Epithelial cell of prostate (primary cell): ENCODE data around the gene RBBP7.

Source experiments
- DNase-seq: peaks from one replicate; pipeline ENCODE4 v3.0.0-alpha.2; 2011; ENCODE audit warnings: low read depth, low spot score
- H3K27ac ChIP-seq: fragments of 450-650 bp; 2 replicates; pipeline ENCODE4 v1.5.1; 2017; ENCODE audit warnings: mild to moderate bottlenecking

Gene RBBP7

DNA sequence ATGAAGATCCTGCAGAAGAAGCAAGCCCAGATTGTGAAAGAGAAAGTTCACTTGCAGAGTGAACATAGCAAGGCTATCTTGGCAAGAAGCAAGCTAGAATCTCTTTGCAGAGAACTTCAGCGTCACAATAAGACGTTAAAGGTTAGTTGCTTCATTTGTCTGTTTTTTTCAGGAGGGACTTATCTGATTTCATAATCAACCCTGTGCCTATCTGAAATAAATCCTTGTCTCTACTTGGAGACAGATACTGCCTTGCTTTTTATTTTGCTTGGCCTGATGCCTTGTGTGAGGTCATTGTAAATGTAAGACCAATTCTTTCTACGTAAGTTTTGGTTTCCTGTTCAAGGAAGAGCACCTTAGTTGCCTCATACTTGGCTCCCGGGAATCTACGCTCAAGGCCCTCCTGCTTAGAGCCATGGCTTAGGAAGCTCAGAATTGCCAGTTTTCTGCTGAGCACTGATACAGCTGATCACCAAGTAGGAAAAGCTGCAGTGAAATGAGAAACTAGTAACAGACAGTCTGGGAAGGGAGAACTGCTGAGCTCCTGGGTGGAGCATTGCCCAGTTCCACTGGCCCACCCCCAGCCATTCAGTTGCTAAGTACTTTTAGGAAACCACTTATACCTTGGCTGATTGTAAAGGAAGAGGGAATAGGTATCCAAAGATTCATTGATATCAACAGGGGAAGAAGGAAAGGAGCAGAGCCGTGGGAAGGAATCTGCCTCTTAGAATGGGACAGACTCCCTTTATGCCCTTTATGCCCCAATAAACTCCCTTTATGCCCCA lies 41.8 kb downstream of the RBBP7 start:
- DNase-seq = no peak
- peak overlapping the region; percentile 76 for H3K27ac ChIP-seq

DNA sequence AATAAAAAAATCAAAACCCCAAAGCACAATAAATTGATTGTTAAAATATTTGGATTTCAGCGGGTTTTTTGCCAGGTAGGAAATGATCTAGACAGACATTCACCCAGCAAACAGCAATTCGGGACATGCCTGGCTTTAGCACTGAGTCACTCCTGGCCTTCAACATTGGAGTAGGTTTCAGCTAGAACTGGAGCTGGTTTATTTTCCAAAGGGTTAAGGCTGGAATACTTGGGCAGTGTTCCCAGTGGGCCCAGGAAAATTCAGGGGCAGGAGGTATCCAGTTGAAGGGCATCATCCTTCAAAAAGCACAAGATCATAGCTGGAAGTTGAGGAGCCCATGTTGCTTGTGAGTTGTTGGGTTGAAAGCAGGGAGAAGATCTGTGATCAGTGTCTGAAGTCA lies 42.9 kb downstream of the RBBP7 start:
- DNase-seq = no peak
- H3K27ac ChIP-seq = peak overlapping the region; percentile 76

DNA sequence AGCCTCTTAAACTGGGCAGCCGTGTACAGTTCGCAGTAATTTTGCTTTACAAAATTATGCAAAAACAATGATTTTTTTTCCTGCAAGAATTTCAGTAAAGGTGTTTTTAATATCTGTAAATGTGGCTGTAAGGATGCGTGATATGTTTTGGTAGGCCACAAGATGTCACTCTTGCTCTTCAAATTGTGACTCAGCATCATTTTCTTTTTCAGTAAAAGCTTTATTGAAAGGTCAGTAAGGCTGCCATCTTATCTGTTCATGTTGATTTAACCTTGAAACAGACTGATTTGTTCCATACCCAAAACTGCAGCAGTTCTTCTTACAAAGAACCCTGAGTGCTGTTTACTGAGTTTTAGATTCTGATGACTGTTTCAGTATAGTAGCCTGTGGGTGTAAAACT lies 44.0 kb downstream of the RBBP7 start:
- DNase-seq = no peak
- H3K27ac ChIP-seq = peak overlapping the region; percentile 76

DNA sequence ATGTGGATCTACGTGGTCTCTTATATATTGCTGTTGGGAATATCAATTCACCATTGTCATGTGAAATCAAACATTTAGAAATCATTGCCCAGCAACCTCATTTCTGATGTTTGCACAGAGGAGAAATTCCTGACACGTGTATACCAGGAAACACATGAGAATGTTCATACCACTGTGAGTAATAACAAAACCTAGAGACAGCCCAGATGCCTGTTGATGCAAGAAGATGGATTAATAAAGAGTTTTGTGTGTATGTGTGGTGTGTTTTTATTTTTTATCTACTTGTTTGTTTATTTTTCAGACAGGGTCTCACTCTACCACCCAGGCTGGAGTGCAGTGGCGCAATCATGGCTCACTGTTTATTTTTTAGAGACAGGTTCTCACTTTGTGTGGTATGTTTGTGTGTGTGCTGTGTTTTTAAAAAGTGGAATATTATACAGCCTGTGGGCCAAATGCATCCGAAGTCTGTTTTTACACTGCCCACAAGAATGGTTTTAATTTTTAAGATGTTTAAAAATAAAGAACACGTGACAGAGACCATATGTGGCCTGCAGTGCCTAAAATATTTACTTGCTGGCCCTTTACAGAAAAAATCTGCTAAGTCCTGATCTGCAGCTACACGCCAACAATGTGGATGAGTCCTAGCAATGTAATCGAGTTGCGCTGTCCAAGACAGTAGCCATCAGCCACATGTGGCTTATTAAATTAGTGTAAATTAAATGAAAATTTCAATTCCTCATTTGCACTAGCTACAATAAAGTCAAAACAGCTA lies 44.7 kb downstream of the RBBP7 start:
- no peak for DNase-seq
- H3K27ac ChIP-seq = peak overlapping the region; percentile 76

DNA sequence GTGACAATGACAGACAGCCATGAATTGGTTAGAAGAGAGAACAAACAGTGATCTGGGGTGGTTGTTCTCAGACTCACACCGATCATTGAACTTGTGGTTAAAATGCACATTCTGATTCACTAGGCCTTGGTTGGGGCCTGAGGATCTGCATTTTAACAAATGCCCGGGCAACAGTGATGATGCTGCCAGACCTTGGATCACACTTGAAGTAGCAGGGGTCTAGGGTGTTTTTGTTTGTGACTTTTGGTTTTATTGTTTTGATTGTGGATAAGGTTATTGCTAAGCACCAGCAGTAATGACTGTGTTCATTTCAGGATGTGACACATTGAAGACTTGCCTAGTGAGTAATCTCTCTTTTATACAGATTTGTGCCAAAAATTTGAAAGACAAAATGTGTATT lies 47.4 kb downstream of the RBBP7 start:
- DNase-seq = no peak

DNA sequence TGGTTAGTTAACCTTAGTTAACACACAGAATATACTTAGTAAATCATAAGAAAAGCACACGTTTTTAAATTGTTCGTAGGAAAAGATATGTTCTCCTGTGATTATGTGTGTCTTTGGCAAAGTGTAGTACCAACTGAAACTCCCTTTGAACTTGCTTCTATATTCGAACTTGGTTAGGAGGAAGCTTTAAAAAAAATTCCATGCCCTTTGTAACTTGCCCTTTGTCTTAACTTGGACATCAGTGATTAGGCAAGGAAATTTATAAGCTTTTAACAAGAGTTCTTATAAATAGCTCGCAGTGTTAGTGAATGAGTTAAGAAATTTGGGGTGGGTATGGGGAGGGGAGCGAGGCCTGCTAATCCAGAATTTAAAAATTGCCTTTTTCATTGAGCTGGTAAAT lies 50.5 kb downstream of the RBBP7 start:
- DNase-seq = no peak
- H3K27ac ChIP-seq = no peak overlapping the region

More for the DNA sequence above, 47.4 kb downstream of the RBBP7 start:
- peak overlapping the region; percentile 71 for H3K27ac ChIP-seq

DNA sequence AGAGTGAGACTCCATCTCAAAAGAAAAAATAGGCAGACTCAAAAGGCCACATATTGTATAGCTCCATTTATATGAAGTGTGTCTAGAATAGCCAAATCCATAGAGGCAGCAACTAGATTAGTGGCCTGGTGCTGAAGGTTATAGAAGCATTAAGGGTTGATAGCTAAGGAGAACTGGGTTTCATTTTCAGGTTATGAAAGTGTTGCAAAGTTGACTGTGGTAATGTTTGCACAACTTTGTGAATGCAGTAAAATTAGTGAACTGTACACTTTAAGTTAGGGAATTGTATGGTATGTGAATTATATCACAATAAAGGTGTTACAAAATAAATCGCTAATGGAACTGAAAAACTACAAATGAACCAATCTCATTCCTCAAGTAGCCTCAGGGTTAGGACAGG lies 55.6 kb downstream of the RBBP7 start:
- no peak overlapping the region for H3K27ac ChIP-seq
- DNase-seq = no peak

DNA sequence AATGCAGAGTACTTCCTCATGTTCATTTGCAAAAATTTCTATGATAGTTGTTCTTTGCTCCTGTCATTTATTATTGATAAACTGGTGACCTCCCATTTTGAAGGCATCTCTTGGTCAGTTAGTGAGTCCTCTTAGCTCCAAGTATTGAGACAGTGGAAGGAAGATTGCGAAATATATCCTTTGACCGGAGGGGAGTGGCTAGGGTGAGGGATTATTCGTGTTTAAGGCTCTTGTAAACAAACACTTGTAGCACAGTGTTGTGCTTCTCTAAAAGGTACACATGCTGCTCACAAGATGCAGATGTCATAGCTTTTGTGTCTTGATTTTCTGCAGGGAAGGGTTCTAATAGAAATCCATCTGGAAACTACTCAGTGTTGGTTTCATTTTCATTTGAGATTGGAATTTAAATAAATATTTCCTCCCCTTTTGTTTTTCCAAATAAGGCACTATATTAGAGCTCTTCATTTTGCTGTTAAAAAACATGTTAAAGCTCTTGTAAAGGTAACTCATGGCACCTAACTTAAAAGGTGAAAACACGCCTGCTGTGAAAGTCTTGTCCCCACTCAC lies 62.1 kb downstream of the RBBP7 start:
- H3K27ac ChIP-seq = no peak overlapping the region
- DNase-seq = no peak

DNA sequence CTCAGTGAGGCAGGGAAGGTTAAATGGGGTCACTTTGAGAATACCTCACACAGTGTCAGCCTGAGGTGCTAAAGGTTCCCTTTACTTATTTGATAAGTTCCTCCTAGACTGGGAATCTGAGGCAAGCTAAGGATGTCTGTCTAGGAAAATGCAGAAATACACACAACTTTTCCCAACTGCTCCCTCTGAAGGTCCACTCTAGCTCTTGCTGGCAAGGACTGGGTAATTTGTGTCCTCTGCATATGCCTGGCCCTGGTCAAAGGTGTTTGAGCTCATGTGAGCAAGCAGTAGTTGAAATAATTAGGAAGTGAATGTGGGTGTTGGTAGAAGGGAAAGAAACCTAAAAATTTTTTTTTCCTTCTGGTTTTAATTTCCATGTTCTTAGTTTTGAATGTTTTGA lies 62.6 kb downstream of the RBBP7 start:
- no peak overlapping the region for H3K27ac ChIP-seq
- no peak for DNase-seq

DNA sequence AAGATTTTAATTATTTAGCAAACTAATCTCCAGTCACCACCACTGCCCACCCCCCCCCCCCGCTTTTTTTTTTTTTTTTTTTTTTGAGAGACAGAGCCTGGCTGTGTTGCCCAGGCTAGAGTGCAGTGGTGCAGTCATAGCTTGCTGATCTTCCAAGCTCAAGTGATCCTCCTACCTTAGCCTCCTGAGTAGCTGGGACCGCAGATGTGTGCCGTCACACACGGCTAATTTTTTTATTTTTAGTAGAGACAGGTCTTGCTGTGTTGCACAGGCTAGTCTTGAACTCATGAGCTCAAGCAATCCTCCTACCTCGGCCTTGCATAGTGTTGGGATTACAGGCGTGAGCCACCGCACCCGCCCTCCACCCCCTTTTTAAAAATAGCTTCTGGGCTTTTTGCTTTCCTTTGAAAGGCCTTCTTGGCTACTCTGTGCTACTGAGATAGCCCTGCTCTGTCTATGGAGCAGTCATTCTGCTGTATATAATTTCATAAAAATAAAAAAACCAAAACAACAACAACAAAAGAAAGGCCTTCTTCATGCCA lies 65.2 kb downstream of the RBBP7 start:
- no peak overlapping the region for H3K27ac ChIP-seq
- DNase-seq = no peak

DNA sequence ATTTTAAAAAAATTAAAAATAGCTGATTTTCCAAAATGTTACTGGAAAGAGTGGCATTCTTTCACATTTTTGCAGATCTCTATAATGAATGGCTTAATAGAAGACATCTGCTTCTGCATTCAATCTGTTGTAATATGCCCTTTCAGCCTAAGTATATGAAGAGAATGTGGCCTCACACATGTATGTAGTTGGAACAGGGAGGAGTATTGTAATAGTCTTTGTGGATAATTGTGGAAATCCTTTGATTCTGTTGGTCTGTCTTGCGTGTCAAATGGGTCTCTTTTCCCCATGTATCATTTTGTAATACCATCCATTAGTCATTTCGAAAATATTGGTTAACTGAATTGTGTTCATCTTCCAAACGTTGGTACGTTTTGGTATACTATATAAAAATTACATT lies 72.3 kb downstream of the RBBP7 start:
- no peak overlapping the region for H3K27ac ChIP-seq
- no peak for DNase-seq

DNA sequence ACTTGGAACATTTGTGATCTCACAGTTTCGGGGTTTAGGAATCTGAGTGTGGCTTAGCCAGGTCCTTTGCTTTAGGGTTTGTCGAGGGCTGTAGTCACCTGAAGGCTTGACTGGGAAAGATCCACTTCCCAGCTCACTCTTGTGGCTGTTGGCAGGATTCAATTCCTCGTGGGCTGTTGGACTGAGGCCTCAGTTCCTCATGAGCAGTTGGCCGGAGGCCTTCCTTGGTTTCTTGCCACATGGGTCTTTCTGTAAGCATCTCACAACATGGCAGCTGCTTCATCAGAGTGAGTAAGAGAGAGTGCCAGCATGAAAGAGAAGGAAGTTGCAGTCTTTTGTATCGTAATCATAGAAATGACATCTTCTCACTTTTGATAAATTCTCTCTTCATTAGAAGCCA lies 72.8 kb downstream of the RBBP7 start:
- H3K27ac ChIP-seq = no peak overlapping the region

DNA sequence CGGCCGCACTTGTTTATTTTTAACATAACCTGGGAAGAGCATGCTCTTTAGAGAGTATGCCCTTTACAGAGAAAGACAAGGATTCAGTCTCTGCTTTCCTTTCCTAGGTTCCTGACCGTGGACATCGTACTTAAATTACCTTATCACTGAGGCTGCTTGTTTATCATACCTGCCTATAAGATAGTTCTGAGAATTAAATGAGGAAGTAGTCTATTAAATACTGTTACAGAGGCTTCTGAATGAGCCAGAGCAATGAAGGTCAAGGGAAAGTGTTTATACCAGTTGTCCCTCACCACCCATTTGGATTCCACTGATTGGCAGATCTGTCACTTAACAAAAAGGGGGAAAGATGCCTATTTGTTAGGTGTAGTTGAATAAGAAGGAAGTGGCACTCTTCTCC lies 73.9 kb downstream of the RBBP7 start:
- no peak for DNase-seq
- H3K27ac ChIP-seq = no peak overlapping the region

More for the DNA sequence above, 72.8 kb downstream of the RBBP7 start:
- DNase-seq = no peak
